Measurements from ENCODE around the gene SKA2. TPM values are rescaled to one million over a fixed set of nuclear protein-coding genes. Genes with fewer than 3 reads are reported as not detected.

The SKA2 gene
- total RNA-seq, 1 experiment from 2014 or later = 119 TPM

DNA sequence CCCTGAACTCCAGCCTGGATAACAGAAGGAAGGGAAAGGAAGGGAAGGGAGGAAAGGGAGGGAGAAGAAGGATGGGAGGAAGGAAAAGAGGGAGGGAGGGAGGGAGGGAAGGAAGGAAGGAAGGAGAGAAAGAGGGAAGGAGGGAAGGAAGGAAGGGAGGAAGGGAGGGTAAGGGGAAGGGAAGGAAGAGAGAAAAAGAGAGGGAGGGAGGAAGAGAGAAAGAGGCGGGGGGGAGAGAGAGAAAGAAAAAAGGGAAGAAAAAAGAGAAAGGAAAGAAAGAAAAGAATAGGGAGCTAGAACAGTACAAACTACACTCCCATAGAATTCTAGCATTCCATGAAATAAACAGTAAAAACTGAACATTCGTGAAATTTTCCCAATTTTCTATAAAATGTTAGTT is 25.2 kb downstream of the SKA2 start:
- POLR2A ChIA-PET = no interaction called here

DNA sequence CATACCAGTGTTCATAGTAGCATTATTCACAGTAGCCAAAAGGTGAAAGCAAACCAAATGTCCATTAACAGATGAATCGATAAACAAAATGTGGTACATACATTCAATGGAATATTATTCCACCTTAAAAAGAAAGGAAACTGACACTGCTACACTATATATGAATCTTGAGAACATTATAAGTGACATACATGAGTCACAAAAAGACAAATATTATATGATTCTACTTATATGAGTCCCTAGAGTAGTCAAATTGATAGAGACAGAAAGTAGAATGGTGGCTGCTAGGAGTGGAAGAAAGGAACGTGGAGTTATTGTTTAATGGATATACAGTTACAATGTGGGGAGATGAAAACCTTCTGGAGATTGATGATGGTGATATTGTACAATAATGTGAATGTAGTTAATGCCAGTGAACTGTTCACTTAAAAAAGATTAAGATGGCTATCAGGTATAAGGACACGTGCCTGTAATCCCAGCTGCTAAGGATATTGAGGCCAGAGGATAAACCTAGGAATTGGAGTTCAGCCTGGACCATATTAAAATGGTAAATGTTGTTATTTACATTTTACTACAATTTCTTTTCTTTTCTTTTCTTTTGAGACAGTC is 28.1 kb downstream of the SKA2 start:
- intact Hi-C loops (cut with micrococcal nuclease; ENCODE audit: unreplicated experiment) = no loop called here
- no peaks in the 10 kb centered on the region for H3K4me1 Mint-ChIP-seq (ENCODE audit: low read depth, unreplicated experiment)
- Histone ChIP-seq H3K36me3 (ENCODE audit: control insufficient read depth, insufficient read depth, low read length) (no peaks in the 10 kb centered on the region), H3K4me1 (no peaks in the 10 kb centered on the region), H3K27me3 (replicated peaks; ENCODE audit: control insufficient read depth, insufficient read depth, low read length) (no peaks in the 10 kb centered on the region), H3K4me3 (ENCODE audit: low read depth, low read length) (no peak overlapping the region), H3K9me3 (no peaks in the 10 kb centered on the region)
- H3K27ac Mint-ChIP-seq (ENCODE audit: unreplicated experiment) = no peak overlapping the region
- no peak for DNase-seq
- H3K9me3 Mint-ChIP-seq (ENCODE audit: unreplicated experiment) = no peaks in the 10 kb centered on the region
- no peaks in the 10 kb centered on the region for H3K27me3 Mint-ChIP-seq (ENCODE audit: insufficient read depth, unreplicated experiment)
- TF ChIP-seq, protein P1, sequence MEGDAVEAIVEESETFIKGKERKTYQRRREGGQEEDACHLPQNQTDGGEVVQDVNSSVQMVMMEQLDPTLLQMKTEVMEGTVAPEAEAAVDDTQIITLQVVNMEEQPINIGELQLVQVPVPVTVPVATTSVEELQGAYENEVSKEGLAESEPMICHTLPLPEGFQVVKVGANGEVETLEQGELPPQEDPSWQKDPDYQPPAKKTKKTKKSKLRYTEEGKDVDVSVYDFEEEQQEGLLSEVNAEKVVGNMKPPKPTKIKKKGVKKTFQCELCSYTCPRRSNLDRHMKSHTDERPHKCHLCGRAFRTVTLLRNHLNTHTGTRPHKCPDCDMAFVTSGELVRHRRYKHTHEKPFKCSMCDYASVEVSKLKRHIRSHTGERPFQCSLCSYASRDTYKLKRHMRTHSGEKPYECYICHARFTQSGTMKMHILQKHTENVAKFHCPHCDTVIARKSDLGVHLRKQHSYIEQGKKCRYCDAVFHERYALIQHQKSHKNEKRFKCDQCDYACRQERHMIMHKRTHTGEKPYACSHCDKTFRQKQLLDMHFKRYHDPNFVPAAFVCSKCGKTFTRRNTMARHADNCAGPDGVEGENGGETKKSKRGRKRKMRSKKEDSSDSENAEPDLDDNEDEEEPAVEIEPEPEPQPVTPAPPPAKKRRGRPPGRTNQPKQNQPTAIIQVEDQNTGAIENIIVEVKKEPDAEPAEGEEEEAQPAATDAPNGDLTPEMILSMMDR (IDR thresholded peaks at IDR 0.05; ENCODE audit: insufficient read depth in 1 of 2, low read depth in 1 of 2, low read length in 1 of 2, severe bottlenecking in 1 of 2, unreplicated experiment in 1 of 2) = no peak
- peaks cover 55% of the 10 kb centered on the region for H3K36me3 Mint-ChIP-seq (ENCODE audit: insufficient read depth, unreplicated experiment)
- ChIA-PET CTCF (no interaction called here), POLR2A (no interaction called here)
- BruUV-seq (replicated peaks) = no TSS peak
- H3K4me3 Mint-ChIP-seq (ENCODE audit: unreplicated experiment) = no peak overlapping the region

More for the DNA sequence above, 25.2 kb downstream of the SKA2 start:
- Histone ChIP-seq H3K4me1 (no peaks in the 10 kb centered on the region), H3K4me3 (ENCODE audit: low read depth, low read length) (no peak overlapping the region), H3K36me3 (ENCODE audit: control insufficient read depth, insufficient read depth, low read length) (no peaks in the 10 kb centered on the region), H3K27me3 (replicated peaks; ENCODE audit: control insufficient read depth, insufficient read depth, low read length) (no peaks in the 10 kb centered on the region), H3K9me3 (no peaks in the 10 kb centered on the region)
- CTCF ChIA-PET = no interaction called here
- Mint-ChIP-seq H3K4me3 (ENCODE audit: unreplicated experiment) (no peak overlapping the region), H3K4me1 (ENCODE audit: low read depth, unreplicated experiment) (no peaks in the 10 kb centered on the region), H3K36me3 (ENCODE audit: insufficient read depth, unreplicated experiment) (peaks cover 46% of the 10 kb centered on the region), H3K27me3 (ENCODE audit: insufficient read depth, unreplicated experiment) (no peaks in the 10 kb centered on the region), H3K9me3 (ENCODE audit: unreplicated experiment) (no peaks in the 10 kb centered on the region), H3K27ac (ENCODE audit: unreplicated experiment) (no peak overlapping the region)
- BruUV-seq (replicated peaks) = no TSS peak
- DNase-seq = no peak
- TF ChIP-seq, protein P1 (IDR thresholded peaks at IDR 0.05; ENCODE audit: insufficient read depth in 1 of 2, low read depth in 1 of 2, low read length in 1 of 2, severe bottlenecking in 1 of 2, unreplicated experiment in 1 of 2) = no peak
- intact Hi-C loops (cut with micrococcal nuclease; ENCODE audit: unreplicated experiment) = no loop called here

DNA sequence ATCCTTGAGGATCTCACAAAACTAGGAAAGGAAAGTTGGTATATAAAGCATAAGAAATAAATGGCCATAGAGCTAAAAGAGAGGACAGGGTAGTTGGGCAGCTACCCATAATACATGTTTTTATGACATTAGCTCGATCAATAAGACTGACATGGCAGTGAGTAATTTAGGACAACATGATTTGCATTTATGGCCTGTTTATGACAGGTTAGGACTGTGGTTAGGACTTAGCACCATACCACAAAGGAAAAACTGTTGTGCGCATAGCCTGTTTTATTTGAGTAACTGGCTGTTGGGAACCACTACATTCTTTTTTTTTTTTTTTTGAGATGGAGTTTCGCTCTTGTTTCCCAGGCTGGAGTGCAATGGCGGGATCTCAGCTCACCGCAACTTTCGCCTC is 30.3 kb downstream of the SKA2 start:
- BruUV-seq (replicated peaks) = no TSS peak
- DNase-seq = no peak
- no peak overlapping the region for H3K4me3 Mint-ChIP-seq (ENCODE audit: unreplicated experiment)
- Histone ChIP-seq H3K4me3 (ENCODE audit: low read depth, low read length) (no peak overlapping the region), H3K36me3 (ENCODE audit: control insufficient read depth, insufficient read depth, low read length) (no peaks in the 10 kb centered on the region), H3K9me3 (no peaks in the 10 kb centered on the region), H3K27me3 (replicated peaks; ENCODE audit: control insufficient read depth, insufficient read depth, low read length) (no peaks in the 10 kb centered on the region), H3K4me1 (no peaks in the 10 kb centered on the region)
- H3K4me1 Mint-ChIP-seq (ENCODE audit: low read depth, unreplicated experiment) = no peaks in the 10 kb centered on the region
- no peaks in the 10 kb centered on the region for H3K9me3 Mint-ChIP-seq (ENCODE audit: unreplicated experiment)
- intact Hi-C loops (cut with micrococcal nuclease; ENCODE audit: unreplicated experiment) = no loop called here
- ChIA-PET POLR2A (no interaction called here), CTCF (no interaction called here)
- H3K27ac Mint-ChIP-seq (ENCODE audit: unreplicated experiment) = no peak overlapping the region
- TF ChIP-seq, protein P1 (IDR thresholded peaks at IDR 0.05; ENCODE audit: insufficient read depth in 1 of 2, low read depth in 1 of 2, low read length in 1 of 2, severe bottlenecking in 1 of 2, unreplicated experiment in 1 of 2) = no peak
- no peaks in the 10 kb centered on the region for H3K27me3 Mint-ChIP-seq (ENCODE audit: insufficient read depth, unreplicated experiment)
- peaks cover 76% of the 10 kb centered on the region for H3K36me3 Mint-ChIP-seq (ENCODE audit: insufficient read depth, unreplicated experiment)

Data from Caco-2 (cell line).